ENCODE results near the gene POP4.

DNA sequence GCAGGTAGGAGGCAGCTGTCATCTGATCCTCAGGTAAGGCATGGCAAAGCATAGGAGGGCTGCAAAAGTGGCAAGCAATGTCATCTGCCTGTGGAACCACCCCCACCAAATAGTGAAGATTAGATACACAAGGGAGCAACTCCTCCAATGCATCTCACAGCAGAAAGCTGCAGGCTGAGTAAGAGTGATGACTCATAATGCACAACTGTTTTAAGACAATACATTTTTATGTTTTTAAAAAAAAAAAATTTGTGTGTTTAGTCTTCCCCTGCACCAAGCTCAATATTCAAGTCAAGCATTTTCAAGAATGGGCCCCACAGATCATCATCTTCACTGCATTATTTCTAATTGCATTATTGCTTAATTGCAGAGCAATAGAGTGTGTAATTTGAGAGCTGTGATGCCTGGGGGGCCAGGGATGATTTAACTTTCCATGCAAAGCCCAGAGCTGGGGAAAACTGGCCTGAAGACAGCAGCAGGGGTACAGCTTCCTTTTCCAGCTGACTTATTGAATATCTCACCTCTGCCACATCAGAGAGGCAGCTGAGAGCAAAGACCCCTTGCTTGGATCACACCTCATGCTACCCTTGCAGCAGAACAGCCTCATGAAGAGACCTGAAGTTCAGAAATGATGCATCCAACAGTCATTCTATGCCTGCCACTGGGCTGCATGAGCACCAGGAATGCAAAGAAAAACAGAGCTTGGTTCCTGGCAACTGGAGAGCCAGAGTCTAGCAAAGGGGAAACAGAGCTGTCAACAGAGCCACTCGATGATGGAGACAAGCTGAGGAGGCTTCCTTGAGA is 22.7 kb upstream of the POP4 start:
- no peak for TF ChIP-seq POLR2A (IDR thresholded peaks at IDR 0.05)
- TF ChIP-seq, protein P1, sequence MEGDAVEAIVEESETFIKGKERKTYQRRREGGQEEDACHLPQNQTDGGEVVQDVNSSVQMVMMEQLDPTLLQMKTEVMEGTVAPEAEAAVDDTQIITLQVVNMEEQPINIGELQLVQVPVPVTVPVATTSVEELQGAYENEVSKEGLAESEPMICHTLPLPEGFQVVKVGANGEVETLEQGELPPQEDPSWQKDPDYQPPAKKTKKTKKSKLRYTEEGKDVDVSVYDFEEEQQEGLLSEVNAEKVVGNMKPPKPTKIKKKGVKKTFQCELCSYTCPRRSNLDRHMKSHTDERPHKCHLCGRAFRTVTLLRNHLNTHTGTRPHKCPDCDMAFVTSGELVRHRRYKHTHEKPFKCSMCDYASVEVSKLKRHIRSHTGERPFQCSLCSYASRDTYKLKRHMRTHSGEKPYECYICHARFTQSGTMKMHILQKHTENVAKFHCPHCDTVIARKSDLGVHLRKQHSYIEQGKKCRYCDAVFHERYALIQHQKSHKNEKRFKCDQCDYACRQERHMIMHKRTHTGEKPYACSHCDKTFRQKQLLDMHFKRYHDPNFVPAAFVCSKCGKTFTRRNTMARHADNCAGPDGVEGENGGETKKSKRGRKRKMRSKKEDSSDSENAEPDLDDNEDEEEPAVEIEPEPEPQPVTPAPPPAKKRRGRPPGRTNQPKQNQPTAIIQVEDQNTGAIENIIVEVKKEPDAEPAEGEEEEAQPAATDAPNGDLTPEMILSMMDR (IDR thresholded peaks at IDR 0.05 in 4 of 5, conservative IDR thresholded peaks at IDR 0.05 in 1 of 5) = no peak
